CD4-positive, CD25-positive, alpha-beta regulatory T cell (primary cell): ENCODE results near the gene ABCC11. TPM values are rescaled to one million over a fixed set of nuclear protein-coding genes. Genes with fewer than 3 reads are reported as not detected.

Experiments
- ATAC-seq, 2 donors: fragments of 150-1000 bp; cut with Tn5 transposase; one replicate each; pipeline ENCODE4 v1.10.0; 2021; ENCODE audit warnings: low read depth in 2 of 2, moderate number of reproducible peaks in 2 of 2, moderate library complexity in 1 of 2
- DNase-seq, 3 donors: peaks; one replicate each; pipeline versions ENCODE4 v3.0.0 to v3.0.0-alpha.2; 2012 to 2022; ENCODE audit warnings: mixed read lengths in 1 of 3
- H3K27ac ChIP-seq: one replicate; pipeline ENCODE4 v1.7.0; 2013; ENCODE audit warnings: mild to moderate bottlenecking, low read length; ENCODE audit not compliant: insufficient read depth, poor library complexity, severe bottlenecking
- H3K27me3 ChIP-seq: one replicate; pipeline ENCODE4 v1.7.0; 2013; ENCODE audit warnings: low read length; ENCODE audit not compliant: control insufficient read depth, insufficient read depth
- H3K36me3 ChIP-seq: one replicate; pipeline ENCODE4 v1.7.0; 2013; ENCODE audit warnings: mild to moderate bottlenecking, low read length, moderate library complexity; ENCODE audit not compliant: control insufficient read depth, insufficient read depth
- H3K4me1 ChIP-seq: 2 replicates; pipeline ENCODE4 v1.7.0; 2013; ENCODE audit warnings: mild to moderate bottlenecking, low read length; ENCODE audit not compliant: insufficient read depth, control insufficient read depth, poor library complexity, severe bottlenecking
- H3K4me3 ChIP-seq: one replicate; pipeline ENCODE4 v1.7.0; 2013; ENCODE audit warnings: low read depth, mild to moderate bottlenecking, low read length, moderate library complexity
- H3K9me3 ChIP-seq, 2 experiments: 1 replicate in 1 of 2; 2 replicates in 1 of 2; pipeline ENCODE4 v1.7.0; 2013; ENCODE audit warnings: low read length in 2 of 2, mild to moderate bottlenecking in 1 of 2, moderate library complexity in 1 of 2; ENCODE audit not compliant: control insufficient read depth in 2 of 2
- H3K27ac Mint-ChIP-seq, 3 donors: one replicate each; pipeline ENCODE4 v1.8.0; 2020 to 2022; ENCODE audit warnings: mild to moderate bottlenecking in 3 of 3, mixed read lengths in 3 of 3, moderate library complexity in 2 of 3
- H3K27me3 Mint-ChIP-seq: one replicate; pipeline ENCODE4 v1.8.0; 2022; ENCODE audit warnings: mild to moderate bottlenecking, mixed read lengths
- H3K36me3 Mint-ChIP-seq: one replicate; pipeline ENCODE4 v1.8.0; 2020; ENCODE audit warnings: mixed read lengths
- H3K4me1 Mint-ChIP-seq, 4 donors: one replicate each; pipeline ENCODE4 v1.8.0; 2020 to 2022; ENCODE audit warnings: mixed read lengths in 4 of 4, mild to moderate bottlenecking in 1 of 4
- H3K4me3 Mint-ChIP-seq, 4 donors: one replicate each; pipeline ENCODE4 v1.8.0; 2020 to 2022; ENCODE audit warnings: mild to moderate bottlenecking in 4 of 4, mixed read lengths in 4 of 4, moderate library complexity in 3 of 4
- H3K9me3 Mint-ChIP-seq, 7 donors: one replicate each; pipeline ENCODE4 v1.8.0; 2020 to 2022; ENCODE audit warnings: mixed read lengths in 7 of 7, mild to moderate bottlenecking in 3 of 7, moderate library complexity in 2 of 7
- polyA plus RNA-seq, 4 donors: library from polyadenylated mRNA; unstranded; fragments of 300-500 nt; fragmentation: Illumina TruSeq; gene quantifications; one replicate each; pipeline ENCODE4 v1.2.3, GENCODE V29; 2021
- total RNA-seq: library from RNA; stranded (reverse); gene quantifications from one replicate; pipeline ENCODE4 v1.2.3, GENCODE V29; 2022

Gene ABCC11
- total and polyA plus RNA-seq, 5 donors from 2014 or later: 0.13 to 0.30 TPM; not detected in 3

DNA sequence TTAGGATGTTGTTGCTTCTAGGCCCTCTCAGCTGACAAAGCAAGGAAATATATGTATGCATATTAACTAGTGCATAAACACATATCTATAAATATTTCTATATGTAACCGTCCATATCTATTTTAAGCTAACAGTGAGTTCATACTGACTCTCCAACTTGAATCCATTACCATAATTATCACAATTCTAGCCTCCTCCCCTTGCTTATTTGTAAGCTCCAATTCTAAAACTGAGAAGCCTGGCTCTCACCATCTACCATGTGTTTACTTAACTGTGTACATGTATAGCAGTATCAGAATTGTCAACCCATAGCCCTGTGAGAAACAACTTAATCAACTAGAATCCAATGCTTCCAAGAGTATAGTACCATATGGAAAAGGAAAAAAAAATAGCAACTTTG is 96.6 kb downstream of the ABCC11 start:
- DNase-seq: no peak
- Histone ChIP-seq H3K9me3 (no peaks in the 10 kb centered on the region), H3K4me1 (no peaks in the 10 kb centered on the region), H3K4me3 (no peak overlapping the region), H3K27me3 (peaks cover 3% of the 10 kb centered on the region), H3K27ac (no peak overlapping the region), H3K36me3 (no peaks in the 10 kb centered on the region)
- peaks cover 0 to 4% (median 2%) of the 10 kb centered on the region in 7 donors for H3K9me3 Mint-ChIP-seq
- H3K27ac Mint-ChIP-seq: no peak overlapping the region
- no peak overlapping the region for H3K4me3 Mint-ChIP-seq
- no peak for ATAC-seq
- H3K36me3 Mint-ChIP-seq: no peaks in the 10 kb centered on the region
- H3K27me3 Mint-ChIP-seq: peaks cover 33% of the 10 kb centered on the region
- H3K4me1 Mint-ChIP-seq: peaks cover 0 to 5% (median 0%) of the 10 kb centered on the region in 4 donors

DNA sequence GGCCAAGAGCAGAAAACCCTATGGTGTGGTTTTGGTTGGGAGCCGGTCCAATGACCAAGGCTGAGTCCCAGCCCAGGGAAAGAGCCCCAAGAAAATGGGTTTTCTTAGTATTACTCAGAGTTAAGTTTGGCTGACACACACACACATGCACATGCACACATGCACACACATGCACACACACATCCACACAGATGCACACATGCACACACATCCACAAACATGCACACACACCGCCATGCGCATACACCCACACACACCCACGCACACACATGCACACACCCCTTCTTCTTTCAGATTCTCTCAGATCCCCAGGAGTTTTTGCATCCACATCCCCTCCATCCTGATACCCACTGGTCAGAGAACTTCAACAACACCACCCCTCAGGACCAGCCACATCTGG is 100.6 kb downstream of the ABCC11 start:
- peaks cover 6% of the 10 kb centered on the region for H3K27me3 ChIP-seq
- H3K9me3 Mint-ChIP-seq: peaks cover 0 to 4% (median 0%) of the 10 kb centered on the region in 7 donors
- no peak overlapping the region for H3K4me3 Mint-ChIP-seq
- no peak overlapping the region for H3K27ac ChIP-seq
- no peaks in the 10 kb centered on the region for H3K36me3 Mint-ChIP-seq
- H3K27me3 Mint-ChIP-seq: peaks cover 28% of the 10 kb centered on the region
- no peaks in the 10 kb centered on the region for H3K4me1 Mint-ChIP-seq
- H3K27ac Mint-ChIP-seq: no peak overlapping the region
- ATAC-seq (no peak), DNase-seq (no peak)
- H3K4me3 ChIP-seq: no peak overlapping the region
- no peaks in the 10 kb centered on the region for H3K9me3 ChIP-seq
- no peaks in the 10 kb centered on the region for H3K4me1 ChIP-seq
- no peaks in the 10 kb centered on the region for H3K36me3 ChIP-seq

DNA sequence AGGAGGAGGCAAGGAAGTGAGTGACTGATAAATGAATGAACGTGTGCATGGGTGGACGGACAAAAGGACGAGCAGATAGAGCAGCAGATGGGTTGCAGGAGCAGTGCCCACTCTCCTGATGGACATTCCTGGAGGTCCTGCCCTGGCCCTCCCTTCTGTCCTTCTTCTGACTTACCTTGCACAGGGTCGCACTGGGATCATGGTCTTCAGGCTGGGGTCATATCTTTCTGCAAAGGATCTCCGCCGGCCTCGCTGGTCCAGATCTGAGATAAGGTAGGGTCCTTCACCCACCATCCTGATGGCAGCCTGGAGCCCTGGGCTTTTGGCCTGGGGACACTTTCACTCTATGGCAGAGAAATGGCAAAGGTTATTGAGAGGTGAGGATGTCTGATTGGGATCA is 101.2 kb downstream of the ABCC11 start:
- Mint-ChIP-seq H3K4me1 (no peaks in the 10 kb centered on the region), H3K4me3 (no peak overlapping the region), H3K9me3 (peaks cover 0 to 4% (median 0%) of the 10 kb centered on the region in 7 donors), H3K36me3 (no peaks in the 10 kb centered on the region), H3K27me3 (peaks cover 24% of the 10 kb centered on the region), H3K27ac (no peak overlapping the region)
- H3K36me3 ChIP-seq: no peaks in the 10 kb centered on the region
- ATAC-seq (no peak), DNase-seq (no peak)
- no peaks in the 10 kb centered on the region for H3K9me3 ChIP-seq
- H3K27me3 ChIP-seq: peaks cover 6% of the 10 kb centered on the region
- no peak overlapping the region for H3K4me3 ChIP-seq
- H3K4me1 ChIP-seq: no peaks in the 10 kb centered on the region
- H3K27ac ChIP-seq: no peak overlapping the region

DNA sequence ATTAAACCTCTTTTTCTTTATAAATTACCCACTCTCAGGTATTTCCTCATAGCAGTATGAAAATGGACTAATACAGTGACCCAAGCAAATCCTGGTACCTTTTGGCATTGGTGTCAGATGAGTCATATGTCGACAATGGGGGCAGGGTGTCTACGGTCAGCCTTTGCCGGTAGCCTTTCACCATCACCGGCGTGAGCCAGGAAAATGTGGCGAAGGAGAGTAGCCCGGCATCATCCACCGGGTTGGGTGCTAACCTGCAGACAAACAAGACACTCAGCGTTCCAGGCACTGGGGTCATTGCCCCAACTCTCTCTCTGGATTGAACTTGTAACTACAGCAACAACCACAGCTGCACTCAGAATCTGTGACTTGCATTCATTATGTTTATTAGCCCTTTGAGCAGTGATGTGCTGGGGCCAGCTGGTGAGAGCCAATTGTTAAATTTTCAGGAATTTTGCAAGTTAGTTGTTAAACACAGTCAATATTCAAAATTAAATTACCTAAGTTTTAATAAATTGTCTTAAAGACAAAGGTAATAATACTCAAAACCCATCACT is 103.4 kb downstream of the ABCC11 start:
- Histone ChIP-seq H3K27ac (no peak overlapping the region), H3K4me1 (no peaks in the 10 kb centered on the region), H3K9me3 (no peaks in the 10 kb centered on the region), H3K27me3 (peaks cover 3% of the 10 kb centered on the region), H3K4me3 (no peak overlapping the region), H3K36me3 (no peaks in the 10 kb centered on the region)
- DNase-seq (no peak), ATAC-seq (no peak)
- peaks cover 0 to 3% (median 0%) of the 10 kb centered on the region in 7 donors for H3K9me3 Mint-ChIP-seq
- H3K27ac Mint-ChIP-seq: no peak overlapping the region
- no peak overlapping the region for H3K4me3 Mint-ChIP-seq
- no peaks in the 10 kb centered on the region for H3K36me3 Mint-ChIP-seq
- peaks cover 15% of the 10 kb centered on the region for H3K27me3 Mint-ChIP-seq
- no peaks in the 10 kb centered on the region for H3K4me1 Mint-ChIP-seq

DNA sequence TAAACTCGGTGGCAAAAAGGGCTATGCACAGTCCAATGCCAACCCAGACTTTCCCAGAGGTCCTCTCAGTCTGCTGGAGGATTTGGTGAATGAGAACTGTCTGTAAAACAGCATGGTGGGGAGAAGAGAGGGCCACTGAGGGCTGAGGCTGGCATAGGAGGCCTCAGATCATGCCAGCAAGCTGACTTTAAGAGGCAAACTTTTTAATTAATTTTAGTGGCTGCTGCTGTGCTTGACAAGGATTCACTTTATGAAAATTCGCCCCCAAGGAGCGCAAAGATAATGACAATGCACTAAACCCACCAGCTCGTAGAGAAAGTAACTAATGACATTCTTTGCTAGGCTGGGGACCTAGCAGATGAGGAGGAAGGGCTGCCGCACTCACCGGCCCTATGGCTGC is 106.5 kb downstream of the ABCC11 start:
- H3K4me3 ChIP-seq: no peak overlapping the region
- no peaks in the 10 kb centered on the region for H3K36me3 ChIP-seq
- no peaks in the 10 kb centered on the region for H3K36me3 Mint-ChIP-seq
- H3K27ac Mint-ChIP-seq: no peak overlapping the region
- peaks cover 3% of the 10 kb centered on the region for H3K27me3 ChIP-seq
- H3K9me3 ChIP-seq: no peaks in the 10 kb centered on the region
- H3K9me3 Mint-ChIP-seq: peaks cover 0 to 2% (median 0%) of the 10 kb centered on the region in 7 donors
- H3K27me3 Mint-ChIP-seq: peaks cover 4% of the 10 kb centered on the region
- ATAC-seq: no peak
- H3K4me1 Mint-ChIP-seq: no peaks in the 10 kb centered on the region
- no peak overlapping the region for H3K4me3 Mint-ChIP-seq
- DNase-seq: no peak
- H3K27ac ChIP-seq: no peak overlapping the region
- H3K4me1 ChIP-seq: no peaks in the 10 kb centered on the region

DNA sequence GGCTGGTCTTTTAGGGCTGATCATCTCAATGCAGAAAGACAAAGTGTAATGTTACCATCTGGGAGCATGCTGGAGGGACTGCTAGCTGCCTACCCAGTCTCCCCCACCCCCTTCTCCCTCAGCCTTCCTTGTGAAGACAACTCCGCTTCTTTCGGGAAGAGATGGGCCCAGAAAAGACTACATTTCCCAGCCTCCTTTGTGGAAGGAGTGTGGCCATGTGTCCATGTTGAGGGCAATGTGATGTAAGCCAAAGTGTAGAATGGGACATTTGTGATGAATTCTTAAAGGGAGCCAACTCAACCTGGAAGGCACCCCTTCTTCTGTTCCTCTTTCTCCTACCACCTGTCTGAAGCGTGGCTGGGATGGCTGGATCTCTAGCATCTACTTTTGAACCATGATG is 107.8 kb downstream of the ABCC11 start:
- Mint-ChIP-seq H3K27me3 (peaks cover 4% of the 10 kb centered on the region), H3K27ac (no peak overlapping the region), H3K4me3 (no peak overlapping the region), H3K36me3 (no peaks in the 10 kb centered on the region), H3K4me1 (no peaks in the 10 kb centered on the region), H3K9me3 (peaks cover 0 to 2% (median 0%) of the 10 kb centered on the region in 7 donors)
- H3K4me3 ChIP-seq: no peak overlapping the region
- H3K9me3 ChIP-seq: no peaks in the 10 kb centered on the region
- H3K36me3 ChIP-seq: no peaks in the 10 kb centered on the region
- H3K27me3 ChIP-seq: no peaks in the 10 kb centered on the region
- DNase-seq (no peak), ATAC-seq (no peak)
- no peaks in the 10 kb centered on the region for H3K4me1 ChIP-seq
- H3K27ac ChIP-seq: no peak overlapping the region

DNA sequence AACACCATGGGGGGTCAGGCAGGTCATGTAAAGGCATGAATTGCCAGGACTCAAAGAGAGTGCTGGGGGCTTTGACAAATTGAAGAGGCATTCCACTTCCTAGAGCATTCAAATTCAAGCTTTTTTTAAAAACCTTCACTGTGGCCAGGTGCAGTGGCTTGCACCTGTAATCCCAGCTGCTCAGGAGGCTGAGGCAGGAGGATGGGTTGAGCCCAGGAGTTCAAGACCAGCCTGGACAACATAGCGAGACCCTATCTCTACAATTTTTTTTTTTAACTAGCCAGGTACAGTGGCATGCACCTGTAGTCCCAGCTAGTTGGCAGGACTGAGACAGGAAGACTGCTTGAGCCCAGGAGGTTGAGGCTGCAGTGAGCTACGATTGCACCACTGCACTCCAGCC is 108.8 kb downstream of the ABCC11 start:
- Histone ChIP-seq H3K9me3 (no peaks in the 10 kb centered on the region), H3K4me1 (no peaks in the 10 kb centered on the region), H3K27me3 (no peaks in the 10 kb centered on the region), H3K27ac (no peak overlapping the region), H3K36me3 (no peaks in the 10 kb centered on the region), H3K4me3 (no peak overlapping the region)
- Mint-ChIP-seq H3K4me1 (no peaks in the 10 kb centered on the region), H3K4me3 (no peak overlapping the region), H3K27me3 (peaks cover 4% of the 10 kb centered on the region), H3K36me3 (no peaks in the 10 kb centered on the region), H3K27ac (no peak overlapping the region), H3K9me3 (peaks cover 0 to 2% (median 0%) of the 10 kb centered on the region in 7 donors)
- DNase-seq (no peak), ATAC-seq (no peak)

DNA sequence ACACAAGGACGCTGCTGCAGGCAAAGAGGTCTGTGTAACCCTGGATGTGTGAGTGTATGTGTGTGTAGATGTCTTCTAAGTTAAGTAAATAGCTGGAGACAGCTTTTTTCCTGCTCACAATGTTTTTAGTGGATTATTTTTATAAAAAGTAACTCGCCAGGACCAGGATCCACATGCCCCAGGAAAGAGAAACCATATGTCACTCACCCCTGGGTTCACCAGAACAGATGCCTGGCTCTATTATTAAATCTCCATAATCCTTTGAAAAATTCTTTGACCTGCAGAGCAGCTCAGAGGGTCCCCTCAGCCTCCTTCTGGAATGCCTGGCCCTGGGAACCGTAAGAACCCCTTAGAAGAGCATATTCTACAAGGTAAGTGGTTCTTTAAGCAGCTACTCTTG is 109.5 kb downstream of the ABCC11 start:
- H3K4me1 Mint-ChIP-seq: no peaks in the 10 kb centered on the region
- DNase-seq: no peak
- peaks cover 4% of the 10 kb centered on the region for H3K27me3 Mint-ChIP-seq

More for the DNA sequence above, 109.5 kb downstream of the ABCC11 start:
- Mint-ChIP-seq H3K4me3 (no peak overlapping the region), H3K9me3 (peaks cover 0 to 2% (median 0%) of the 10 kb centered on the region in 7 donors), H3K36me3 (no peaks in the 10 kb centered on the region), H3K27ac (no peak overlapping the region)
- ATAC-seq: no peak
- Histone ChIP-seq H3K36me3 (no peaks in the 10 kb centered on the region), H3K4me1 (no peaks in the 10 kb centered on the region), H3K27ac (no peak overlapping the region), H3K9me3 (no peaks in the 10 kb centered on the region), H3K27me3 (no peaks in the 10 kb centered on the region), H3K4me3 (no peak overlapping the region)
